PC-3 (cell line): ENCODE data around the gene STAG3. TPM values are rescaled to one million over a fixed set of nuclear protein-coding genes. Genes with fewer than 3 reads are reported as not detected.
A peak's percentile ranks its signal among the peaks of the same experiment; 100 is the strongest.
"Not testable (repeated sequence)": the region's sequence is repeated elsewhere in the genome, so short reads cannot be mapped to it uniquely, and the experiment has no call there.

Source experiments
- ATAC-seq: fragments of 200-7000 bp; cut with Tn5 transposase; 2 replicates; pipeline ENCODE4 v1.9.1; 2020; ENCODE audit warnings: mild to moderate bottlenecking, moderate library complexity
- BruUV-seq: library from RNA; stranded (reverse); fragments of 400-500 nt; replicated peaks from 2 replicates; lab custom pipeline; 2021; lab: Mats Ljungman, UMichigan
- CTCF ChIA-PET: fragments of 300-600 bp; sonication (Branson Sonifier 250); formaldehyde crosslinking; loops from one replicate; lab custom pipeline; 2022; ENCODE audit warnings: antibody characterized with exemption; lab: Charles Lee
- POLR2A ChIA-PET: fragments of 300-600 bp; sonication (Branson Sonifier 250); formaldehyde crosslinking; loops from one replicate; lab custom pipeline; 2022; ENCODE audit warnings: antibody characterized with exemption; ENCODE audit not compliant: unreplicated experiment; lab: Charles Lee
- DNase-seq: peaks from one replicate; pipeline ENCODE4 v3.0.0-alpha.2; 2015
- H2AFZ ChIP-seq: fragments of 300-600 bp; sonication (generic); 2 replicates; pipeline ENCODE4 v1.6.0; 2016; ENCODE audit warnings: antibody characterized with exemption, low read length
- H3F3A ChIP-seq: fragments of 300-600 bp; sonication (generic); one replicate; pipeline ENCODE4 v1.6.0; 2017; ENCODE audit warnings: antibody characterized with exemption, low read length, control low read depth, mild to moderate bottlenecking; ENCODE audit not compliant: unreplicated experiment
- H3K27ac ChIP-seq: fragments of 300-600 bp; sonication (generic); 2 replicates; pipeline ENCODE4 v1.5.1; 2016; ENCODE audit warnings: mild to moderate bottlenecking, low read length
- H3K27me3 ChIP-seq: fragments of 300-600 bp; sonication (generic); 2 replicates; pipeline ENCODE4 v1.6.1; 2016; ENCODE audit warnings: low read length, mixed read lengths
- H3K36me3 ChIP-seq: fragments of 300-600 bp; sonication (generic); 2 replicates; pipeline ENCODE4 v1.6.1; 2016; ENCODE audit warnings: low read depth, mixed run types, low read length, mixed read lengths
- H3K4me1 ChIP-seq: fragments of 300-600 bp; sonication (generic); 2 replicates; pipeline ENCODE4 v1.5.1; 2016; ENCODE audit warnings: low read length; ENCODE audit not compliant: insufficient read depth
- H3K4me2 ChIP-seq: fragments of 300-600 bp; sonication (generic); 2 replicates; pipeline ENCODE4 v1.6.0; 2016; ENCODE audit warnings: low read length
- H3K4me3 ChIP-seq: fragments of 300-600 bp; sonication (generic); 2 replicates; pipeline ENCODE4 v1.5.1; 2016; ENCODE audit warnings: mild to moderate bottlenecking, low read length, mixed read lengths
- H3K79me2 ChIP-seq: fragments of 300-600 bp; sonication (generic); 2 replicates; pipeline ENCODE4 v1.6.1; 2017; ENCODE audit warnings: low read length, mixed read lengths
- H3K9ac ChIP-seq: fragments of 300-600 bp; sonication (generic); 2 replicates; pipeline ENCODE4 v1.6.0; 2016; ENCODE audit warnings: mild to moderate bottlenecking, low read length
- H3K9me2 ChIP-seq: fragments of 300-600 bp; sonication (generic); replicated peaks from 2 replicates; pipeline ENCODE4 v1.6.1; 2016; ENCODE audit warnings: mixed run types, low read length, mixed read lengths
- H3K9me3 ChIP-seq: fragments of 300-600 bp; sonication (generic); 2 replicates; pipeline ENCODE4 v1.6.1; 2016; ENCODE audit warnings: low read length, mixed read lengths
- H4K20me1 ChIP-seq: fragments of 300-600 bp; sonication (generic); 2 replicates; pipeline ENCODE4 v1.6.1; 2016; ENCODE audit warnings: low read length, mixed read lengths
- CTCF ChIP-seq: fragments of 300-600 bp; sonication (generic); conservative IDR thresholded peaks from 2 replicates; pipeline ENCODE4 v1.5.1; 2017; ENCODE audit warnings: antibody characterized with exemption, low read depth, mild to moderate bottlenecking, low read length
- EZH2 ChIP-seq: fragments of 300-600 bp; sonication (generic); IDR thresholded peaks from one replicate; pipeline ENCODE4 v1.6.1; 2017; ENCODE audit warnings: antibody characterized with exemption, mild to moderate bottlenecking, low read length; ENCODE audit not compliant: unreplicated experiment
- EZH2phosphoT487 ChIP-seq: fragments of 300-600 bp; sonication (generic); IDR thresholded peaks from 2 replicates; pipeline ENCODE4 v1.6.1; 2018; ENCODE audit warnings: mild to moderate bottlenecking, antibody characterized with exemption, low read length, borderline replicate concordance
- intact Hi-C: fragments of 100-400 bp; cut with micrococcal nuclease; formaldehyde crosslinking; loops from 2 replicates; pipeline ENCODE4 v1.9.0; 2023
- total RNA-seq: library from RNA; depleted of rRNA; stranded (reverse); fragments of >200 nt; gene quantifications from 2 replicates; pipeline ENCODE4 v1.2.3, GENCODE V29; 2014

Gene STAG3
- total RNA-seq, 1 experiment from 2014 or later: 0.07 TPM

- ATAC-seq (no peak), DNase-seq (no peak)
- Histone ChIP-seq H3K9me3 (no peaks in the 10 kb centered on the region), H3K9ac (no peak overlapping the region), H3K4me1 (0 out of 2 replicates have a peak, but pooled peaks cover 7% of the 10 kb centered on the region), H3K4me3 (no peak overlapping the region), H4K20me1 (no peaks in the 10 kb centered on the region), H3F3A (no peaks in the 10 kb centered on the region), H3K36me3 (no peaks in the 10 kb centered on the region), H3K27ac (no peak overlapping the region), H3K27me3 (no peaks in the 10 kb centered on the region), H3K4me2 (no peak overlapping the region), H3K79me2 (no peaks in the 10 kb centered on the region), H3K9me2 (no peaks in the 10 kb centered on the region), H2AFZ (no peak overlapping the region)
- CTCF ChIA-PET: no interaction called here
- intact Hi-C loops: no loop called here
- no peak for TF ChIP-seq EZH2phosphoT487
- no peak for TF ChIP-seq EZH2
- TF ChIP-seq CTCF: no peak
- POLR2A ChIA-PET: interaction anchor here (0.6 kb wide), 1 partner anchor 85 kb away, joined by 3 read pairs; no protein-coding TSS in a partner anchor
- BruUV-seq: no TSS peak
These were observed 33.6 kb downstream of the STAG3 start for GRCh38 chr7:100211342-100211780.

- CTCF ChIA-PET: no interaction called here
- H4K20me1 ChIP-seq: no peaks in the 10 kb centered on the region
- TF ChIP-seq EZH2: no peak
- no peak for TF ChIP-seq EZH2phosphoT487
- no peak for TF ChIP-seq CTCF
- no peak overlapping the region for H2AFZ ChIP-seq
- no peak overlapping the region for H3K9ac ChIP-seq
- no peaks in the 10 kb centered on the region for H3K36me3 ChIP-seq
- 0 out of 2 replicates have a peak, but pooled peaks cover 7% of the 10 kb centered on the region for H3K4me1 ChIP-seq
- no peak overlapping the region for H3K27ac ChIP-seq
- intact Hi-C loops: no loop called here
- H3K79me2 ChIP-seq: no peaks in the 10 kb centered on the region
- no TSS peak for BruUV-seq
- POLR2A ChIA-PET: no interaction called here
- H3K4me3 ChIP-seq: no peak overlapping the region
- no peaks in the 10 kb centered on the region for H3K27me3 ChIP-seq
- ATAC-seq (no peak), DNase-seq (no peak)
- no peaks in the 10 kb centered on the region for H3K9me2 ChIP-seq
- H3F3A ChIP-seq: no peaks in the 10 kb centered on the region
- H3K4me2 ChIP-seq: no peak overlapping the region
- H3K9me3 ChIP-seq: no peaks in the 10 kb centered on the region
These were observed 35.0 kb downstream of the STAG3 start for GRCh38 chr7:100212631-100213286.

- H3K9me2 ChIP-seq: no peaks in the 10 kb centered on the region
- H3K27me3 ChIP-seq: no peaks in the 10 kb centered on the region
- DNase-seq (no peak), ATAC-seq (peak; percentile 4; the same call in 1 of the 2 replicates)
- intact Hi-C loops: loop anchor here (2.0 kb wide), 1 partner anchor 81 kb away; no protein-coding TSS in a partner anchor
- H3K79me2 ChIP-seq: no peaks in the 10 kb centered on the region
- ChIA-PET POLR2A (no interaction called here), CTCF (no interaction called here)
- no peaks in the 10 kb centered on the region for H3K9me3 ChIP-seq
- no peak overlapping the region for H2AFZ ChIP-seq
- TF ChIP-seq CTCF: no peak
- no peak for TF ChIP-seq EZH2phosphoT487
- TF ChIP-seq EZH2: no peak
- H4K20me1 ChIP-seq: no peaks in the 10 kb centered on the region
- H3K4me2 ChIP-seq: no peak overlapping the region
- H3K4me3 ChIP-seq: no peak overlapping the region
- H3K36me3 ChIP-seq: no peaks in the 10 kb centered on the region
- peak overlapping the region; percentile 25; the same call in 1 of the 2 replicates for H3K27ac ChIP-seq
- H3K4me1 ChIP-seq: 0 out of 2 replicates have a peak, but pooled peaks cover 7% of the 10 kb centered on the region
- no peak overlapping the region for H3K9ac ChIP-seq
- BruUV-seq: no TSS peak
- no peaks in the 10 kb centered on the region for H3F3A ChIP-seq
These were observed 36.0 kb downstream of the STAG3 start for GRCh38 chr7:100213672-100214071.

- H3K4me3 ChIP-seq, H3K36me3 ChIP-seq, H3K79me2 ChIP-seq, H3K9me3 ChIP-seq, H3K4me2 ChIP-seq, POLR2A ChIA-PET, CTCF ChIA-PET, H2AFZ ChIP-seq, H3K4me1 ChIP-seq, H3K9me2 ChIP-seq, H3K9ac ChIP-seq, BruUV-seq, H3F3A ChIP-seq, H3K27me3 ChIP-seq, H4K20me1 ChIP-seq: not testable (repeated sequence)
- peak; percentile 85 for ATAC-seq
- H3K27ac ChIP-seq: 0 out of 2 replicates have a peak overlapping the region, but pooled peaks have one; percentile 25
- intact Hi-C loops: loop anchor here (2.0 kb wide), 1 partner anchor 82 kb away; no protein-coding TSS in a partner anchor
- peak; percentile 64 for DNase-seq
These were observed 36.6 kb downstream of the STAG3 start for GRCh38 chr7:100214356-100214755.
